B cell (primary cell): ENCODE results near the gene SLC33A1. TPM values are rescaled to one million over a fixed set of nuclear protein-coding genes. Genes with fewer than 3 reads are reported as not detected.

ENCODE experiments used
- ATAC-seq: fragments of 200-7000 bp; cut with Tn5 transposase; one replicate; pipeline ENCODE4 v1.10.0; 2021; ENCODE audit warnings: low read depth, mild to moderate bottlenecking, moderate number of reproducible peaks, moderate library complexity
- CTCF ChIA-PET: fragments of 350-600 bp; sonication (Branson Sonifier 250); formaldehyde crosslinking; loops from one replicate; lab custom pipeline; 2021; ENCODE audit warnings: antibody characterized with exemption, inconsistent platforms; lab: Charles Lee
- POLR2A ChIA-PET: fragments of 350-600 bp; sonication (Branson Sonifier 250); formaldehyde crosslinking; loops from one replicate; lab custom pipeline; 2021; ENCODE audit warnings: antibody characterized with exemption; lab: Charles Lee
- DNase-seq: peaks from one replicate; pipeline ENCODE4 v3.0.0; 2013
- H2AFZ ChIP-seq: 2 replicates; pipeline ENCODE4 v1.6.1; 2012; ENCODE audit warnings: mild to moderate bottlenecking, low read depth, low read length; ENCODE audit not compliant: insufficient read depth, poor library complexity, severe bottlenecking
- H3K27ac ChIP-seq, 2 donors: 1 replicate in 1 of 2; 2 replicates in 1 of 2; pipeline ENCODE4 v1.5.1; 2012 to 2013; ENCODE audit warnings: low read length in 2 of 2, mild to moderate bottlenecking in 2 of 2, moderate library complexity in 1 of 2
- H3K27me3 ChIP-seq, 4 experiments: fragments of 200-600 bp in 1 of 4; sonication (generic) in 1 of 4; replicated peaks in 1 of 4; 1 replicate in 2 of 4; 2 replicates in 2 of 4; pipeline versions ENCODE4 v1.6.1 to v1.7.0; 2013 to 2016; ENCODE audit warnings: low read length in 3 of 4, mild to moderate bottlenecking in 2 of 4, mixed read lengths in 1 of 4, moderate library complexity in 1 of 4; ENCODE audit not compliant: insufficient read depth in 4 of 4, control insufficient read depth in 3 of 4; ENCODE audit errors: control extremely low read depth in 1 of 4
- H3K36me3 ChIP-seq, 2 experiments: replicated peaks in 1 of 2; 1 replicate in 1 of 2; 2 replicates in 1 of 2; pipeline versions ENCODE4 v1.6.1 to v1.7.1; 2013; ENCODE audit warnings: low read length in 1 of 2; ENCODE audit not compliant: insufficient read depth in 2 of 2, control insufficient read depth in 1 of 2; ENCODE audit errors: control extremely low read depth in 1 of 2, extremely low read depth in 1 of 2
- H3K4me1 ChIP-seq, 2 donors: fragments of 200-600 bp in 1 of 2; sonication (generic) in 1 of 2; 1 replicate in 1 of 2; 2 replicates in 1 of 2; pipeline versions ENCODE4 v1.5.1 to v1.6.1; 2013 to 2017; ENCODE audit warnings: low read length in 2 of 2; ENCODE audit not compliant: control insufficient read depth in 2 of 2, insufficient read depth in 2 of 2
- H3K4me2 ChIP-seq: replicated peaks from 2 replicates; pipeline ENCODE3; 2012; ENCODE audit warnings: mild to moderate bottlenecking, low read depth, low read length; ENCODE audit not compliant: poor library complexity, severe bottlenecking
- H3K4me3 ChIP-seq, 5 experiments: fragments of 200-600 bp in 1 of 5; sonication (generic) in 1 of 5; 1 replicate in 3 of 5; 2 replicates in 2 of 5; pipeline versions ENCODE4 v1.5.1 to v1.7.0; 2011 to 2016; ENCODE audit warnings: low read length in 4 of 5, mild to moderate bottlenecking in 4 of 5, low read depth in 2 of 5, control low read depth in 1 of 5, moderate library complexity in 1 of 5; ENCODE audit not compliant: insufficient read depth in 1 of 5; ENCODE audit errors: control extremely low read depth in 1 of 5, extremely low read depth in 1 of 5
- H3K79me2 ChIP-seq: fragments of 200-600 bp; sonication (generic); one replicate; pipeline ENCODE4 v1.6.0; 2016; ENCODE audit warnings: low read length; ENCODE audit not compliant: control insufficient read depth, insufficient read depth
- H3K9ac ChIP-seq: fragments of 200-600 bp; sonication (generic); 2 replicates; pipeline ENCODE4 v1.6.1; 2017; ENCODE audit warnings: mild to moderate bottlenecking, low read length, moderate library complexity
- H3K9me3 ChIP-seq, 3 donors: one replicate each; pipeline versions ENCODE4 v1.6.1 to v1.7.1; 2013; ENCODE audit warnings: low read length in 2 of 3; ENCODE audit not compliant: control insufficient read depth in 2 of 3, insufficient read depth in 1 of 3; ENCODE audit errors: control extremely low read depth in 1 of 3
- H4K20me1 ChIP-seq: 2 replicates; pipeline ENCODE4 v1.6.0; 2012; ENCODE audit warnings: mild to moderate bottlenecking, low read length; ENCODE audit not compliant: insufficient read depth, control insufficient read depth, poor library complexity, severe bottlenecking
- H3K27ac Mint-ChIP-seq: one replicate; pipeline ENCODE4 v1.8.0; 2021; ENCODE audit warnings: mixed read lengths
- H3K27me3 Mint-ChIP-seq: one replicate; pipeline ENCODE4 v1.8.0; 2021; ENCODE audit warnings: mixed read lengths
- H3K4me1 Mint-ChIP-seq: one replicate; pipeline ENCODE4 v1.8.0; 2021; ENCODE audit warnings: mixed read lengths
- H3K4me3 Mint-ChIP-seq: one replicate; pipeline ENCODE4 v1.8.0; 2021; ENCODE audit warnings: mixed read lengths
- H3K9me3 Mint-ChIP-seq: one replicate; pipeline ENCODE4 v1.8.0; 2022; ENCODE audit warnings: mixed read lengths; ENCODE audit not compliant: insufficient read depth
- CTCF ChIP-seq: fragments of 200-600 bp; IDR thresholded peaks from one replicate; pipeline ENCODE4 v1.8.0; 2022; ENCODE audit warnings: antibody characterized with exemption, mild to moderate bottlenecking
- EZH2 ChIP-seq: IDR thresholded peaks from 2 replicates; pipeline ENCODE4 v1.6.1; 2012; ENCODE audit warnings: borderline replicate concordance, low read depth, mild to moderate bottlenecking, moderate library complexity, low read length; ENCODE audit not compliant: insufficient read depth, poor library complexity, severe bottlenecking
- WGBS: methylation state at CpG from one replicate; pipeline ENCODE4 v1.1.5; 2013; ENCODE audit warnings: missing lambda C conversion rate; ENCODE audit not compliant: insufficient coverage; 5-methylcytosine and 5-hydroxymethylcytosine counted together
- intact Hi-C: fragments of 100-400 bp; cut with micrococcal nuclease; formaldehyde crosslinking; loops from one replicate; pipeline ENCODE4 v1.10.0; 2022
- polyA plus RNA-seq: library from polyadenylated mRNA; depleted of rRNA; stranded (reverse); fragments of >200 nt; gene quantifications from 2 replicates; pipeline ENCODE4 v1.2.3, GENCODE V29; 2012
- total RNA-seq, 2 donors: library from RNA; stranded (reverse); fragments of 120-200 nt in 1 of 2; gene quantifications; 1 replicate in 1 of 2; 2 replicates in 1 of 2; pipeline versions ENCODE4 v1.2.3 to v1.2.4, GENCODE V29; 2013 to 2022

The SLC33A1 gene
- total and polyA plus RNA-seq, 2 donors (not counting 1 experiment from before 2014, with no cell fraction given) = 15.0 to 29.4 TPM

DNA sequence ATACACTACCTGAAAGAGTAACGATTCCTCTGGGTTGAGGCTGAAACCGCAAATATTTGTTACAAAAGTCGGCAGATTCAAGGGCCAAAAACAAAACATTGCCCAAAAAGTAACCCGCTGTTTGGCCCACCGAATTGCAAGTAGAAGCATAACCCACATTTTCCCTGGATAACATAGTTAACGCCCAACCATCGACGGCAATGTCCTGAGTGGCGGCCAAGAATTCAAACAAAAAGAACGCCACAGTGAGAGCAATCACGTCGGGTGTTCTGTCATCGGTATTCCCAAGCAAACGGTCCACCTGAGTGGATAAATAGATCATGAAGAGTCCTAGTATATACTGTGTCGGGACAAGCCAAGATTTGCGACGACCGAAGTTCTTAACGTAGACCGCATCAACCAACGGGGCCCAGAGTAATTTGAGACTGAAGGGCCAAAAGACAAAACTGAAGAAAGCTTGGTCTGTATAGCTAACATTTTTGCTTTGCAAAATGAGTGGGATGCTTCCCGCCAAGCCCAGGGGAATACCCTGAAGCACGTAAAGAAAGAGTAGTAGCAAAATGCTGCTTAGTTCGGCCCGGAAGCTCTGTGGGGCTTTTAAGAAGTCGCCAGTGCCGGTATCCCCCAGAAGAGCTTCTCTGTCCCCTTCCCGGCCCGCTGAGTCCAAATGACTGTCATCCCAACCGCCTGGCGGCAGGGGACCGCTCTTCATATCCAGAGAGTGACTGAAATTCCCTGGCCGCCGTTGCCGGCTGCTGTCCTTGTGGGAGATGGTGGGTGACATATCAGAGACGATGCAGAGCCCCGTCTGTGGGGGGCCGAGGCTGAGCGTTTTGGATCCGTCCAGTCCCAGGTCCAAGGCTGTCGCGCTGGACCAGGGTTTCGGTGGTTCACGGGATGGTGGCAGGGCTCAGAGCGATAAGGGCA is 750 bp downstream of the SLC33A1 start:
- Mint-ChIP-seq H3K9me3 (peaks cover 4% of the 10 kb centered on the region), H3K4me1 (peaks cover 40% of the 10 kb centered on the region), H3K4me3 (peak overlapping the region; percentile 97), H3K27me3 (no peaks in the 10 kb centered on the region), H3K27ac (peak overlapping the region; percentile 99)
- Histone ChIP-seq H3K9me3 (peaks cover 0 to 6% (median 0%) of the 10 kb centered on the region in 3 donors), H3K36me3 (peaks cover 0 to 3% of the 10 kb centered on the region in 2 experiments), H3K79me2 (peaks cover 48% of the 10 kb centered on the region), H2AFZ (peak overlapping the region; percentile 93), H3K4me3 (peak overlapping the region; percentile 80 to 99 (median 92)), H3K4me1 (peaks cover 25 to 37% of the 10 kb centered on the region in 2 donors), H3K27me3 (no peaks in the 10 kb centered on the region), H3K27ac (peak overlapping the region; percentile 88 to 90), H4K20me1 (peaks cover 8% of the 10 kb centered on the region), H3K4me2 (peak overlapping the region; percentile 97), H3K9ac (peak overlapping the region; percentile 87)
- DNase-seq (no peak), ATAC-seq (no peak)
- intact Hi-C loops = loop anchor here (1.0 to 5.0 kb wide), 9 partner anchors 17 to 1529 kb away; partner anchors contain the start of genes CCNL1, DHX36, GMPS and SSR3
- WGBS = 2% methylated on average over 45 of the region's 45 CpGs
- ChIA-PET POLR2A (interaction anchor here (1.3 to 1.4 kb wide), 2 partner anchors 18 to 48 kb away, joined by 5 to 9 read pairs; partner anchors contain the start of gene C3orf33), CTCF (interaction anchor here (0.6 to 2.9 kb wide), 5 partner anchors 17 to 98 kb away, joined by 4 to 20 read pairs (median 4); partner anchors contain the start of genes C3orf33 and GMPS)
- TF ChIP-seq EZH2 = no peak
- no peak for TF ChIP-seq CTCF
